Activated CD8-positive, alpha-beta T cell treated with anti-CD3 and anti-CD28 coated beads, Interleukin-2, amount 10 ng/mL, durations not matched to agents 7 days and 5 days (primary cell): Measurements from ENCODE around the gene NOTCH3. TPM values are rescaled to one million over a fixed set of nuclear protein-coding genes. Genes with fewer than 3 reads are reported as not detected.
A peak's percentile ranks its signal among the peaks of the same experiment; 100 is the strongest.

ENCODE experiments used
- ATAC-seq: fragments of 150-1000 bp; cut with Tn5 transposase; one replicate; pipeline ENCODE4 v1.10.0; 2021; ENCODE audit warnings: moderate library complexity
- CTCF ChIA-PET: fragments of 350-600 bp; sonication (Branson Sonifier 250); formaldehyde crosslinking; loops from one replicate; lab custom pipeline; 2021; ENCODE audit warnings: antibody characterized with exemption; lab: Charles Lee
- POLR2A ChIA-PET: fragments of 350-600 bp; sonication (Branson Sonifier 250); formaldehyde crosslinking; loops from one replicate; lab custom pipeline; 2021; ENCODE audit warnings: antibody characterized with exemption; lab: Charles Lee
- DNase-seq: peaks from one replicate; pipeline ENCODE4 v3.0.0-alpha.2; 2020
- H3K27ac Mint-ChIP-seq: one replicate; pipeline ENCODE4 v1.8.0; 2021; ENCODE audit warnings: mild to moderate bottlenecking, mixed read lengths
- H3K27me3 Mint-ChIP-seq: one replicate; pipeline ENCODE4 v1.8.0; 2021; ENCODE audit warnings: low read depth, mixed read lengths
- H3K36me3 Mint-ChIP-seq: one replicate; pipeline ENCODE4 v1.8.0; 2021; ENCODE audit warnings: low read depth, mixed read lengths
- H3K4me1 Mint-ChIP-seq: one replicate; pipeline ENCODE4 v1.8.0; 2021; ENCODE audit warnings: low read depth, mixed read lengths
- H3K4me3 Mint-ChIP-seq: one replicate; pipeline ENCODE4 v1.8.0; 2021; ENCODE audit warnings: mild to moderate bottlenecking, mixed read lengths
- H3K9me3 Mint-ChIP-seq: one replicate; pipeline ENCODE4 v1.8.0; 2022; ENCODE audit warnings: mixed read lengths; ENCODE audit not compliant: insufficient read depth
- total RNA-seq, 2 experiments: library from RNA; stranded (reverse); gene quantifications; one replicate each; pipeline ENCODE4 v1.2.3, GENCODE V29; 2021

Gene NOTCH3
- total RNA-seq, 2 experiments from 2014 or later: not detected

GRCh38 chr19:15201374-15202023 lies 704 bp upstream of the NOTCH3 start:
- Mint-ChIP-seq H3K27ac (no peak overlapping the region), H3K36me3 (no peaks in the 10 kb centered on the region), H3K4me3 (no peak overlapping the region), H3K9me3 (no peaks in the 10 kb centered on the region), H3K4me1 (peaks cover 10% of the 10 kb centered on the region), H3K27me3 (peaks cover 42% of the 10 kb centered on the region)
- CTCF ChIA-PET: no interaction called here
- ATAC-seq (no peak), DNase-seq (no peak)
- POLR2A ChIA-PET: no interaction called here

- Mint-ChIP-seq H3K4me3 (no peak overlapping the region), H3K9me3 (no peaks in the 10 kb centered on the region), H3K27ac (no peak overlapping the region), H3K27me3 (peaks cover 49% of the 10 kb centered on the region), H3K36me3 (no peaks in the 10 kb centered on the region), H3K4me1 (peaks cover 10% of the 10 kb centered on the region)
- DNase-seq: no peak
- no peak for ATAC-seq
- CTCF ChIA-PET: no interaction called here
- POLR2A ChIA-PET: no interaction called here
These were observed 888 bp downstream of the NOTCH3 start for GRCh38 chr19:15199661-15200552.

- Mint-ChIP-seq H3K27ac (no peak overlapping the region), H3K36me3 (no peaks in the 10 kb centered on the region), H3K4me3 (no peak overlapping the region), H3K9me3 (no peaks in the 10 kb centered on the region), H3K27me3 (peaks cover 55% of the 10 kb centered on the region), H3K4me1 (peaks cover 10% of the 10 kb centered on the region)
- ATAC-seq (no peak), DNase-seq (no peak)
- POLR2A ChIA-PET: no interaction called here
- CTCF ChIA-PET: interaction anchor here (1.2 kb wide), 1 partner anchor 21 kb away, joined by 3 read pairs; no protein-coding TSS in a partner anchor
These were observed 1.7 kb downstream of the NOTCH3 start for GRCh38 chr19:15198951-15199660.

- DNase-seq (no peak), ATAC-seq (no peak)
- peaks cover 10% of the 10 kb centered on the region for H3K4me1 Mint-ChIP-seq
- POLR2A ChIA-PET: no interaction called here
- H3K27me3 Mint-ChIP-seq: peaks cover 55% of the 10 kb centered on the region
- H3K9me3 Mint-ChIP-seq: no peaks in the 10 kb centered on the region
- CTCF ChIA-PET: interaction anchor here (1.2 kb wide), 1 partner anchor 20 kb away, joined by 3 read pairs; no protein-coding TSS in a partner anchor
- H3K27ac Mint-ChIP-seq: no peak overlapping the region
- H3K36me3 Mint-ChIP-seq: no peaks in the 10 kb centered on the region
- no peak overlapping the region for H3K4me3 Mint-ChIP-seq
These were observed 2.9 kb downstream of the NOTCH3 start for GRCh38 chr19:15197942-15198341.

- ChIA-PET POLR2A (no interaction called here), CTCF (no interaction called here)
- H3K36me3 Mint-ChIP-seq: no peaks in the 10 kb centered on the region
- ATAC-seq (no peak), DNase-seq (no peak)
- H3K4me3 Mint-ChIP-seq: no peak overlapping the region
- no peak overlapping the region for H3K27ac Mint-ChIP-seq
- peaks cover 10% of the 10 kb centered on the region for H3K4me1 Mint-ChIP-seq
- peaks cover 52% of the 10 kb centered on the region for H3K27me3 Mint-ChIP-seq
- H3K9me3 Mint-ChIP-seq: no peaks in the 10 kb centered on the region
These were observed 3.4 kb downstream of the NOTCH3 start for GRCh38 chr19:15197275-15197941.

GRCh38 chr19:15196360-15197005 lies 4.3 kb downstream of the NOTCH3 start:
- ATAC-seq (no peak), DNase-seq (no peak)
- Mint-ChIP-seq H3K4me3 (no peak overlapping the region), H3K27ac (no peak overlapping the region), H3K4me1 (peaks cover 10% of the 10 kb centered on the region), H3K9me3 (no peaks in the 10 kb centered on the region), H3K36me3 (no peaks in the 10 kb centered on the region), H3K27me3 (peaks cover 46% of the 10 kb centered on the region)
- CTCF ChIA-PET: no interaction called here
- POLR2A ChIA-PET: no interaction called here

- H3K4me1 Mint-ChIP-seq: peaks cover 8% of the 10 kb centered on the region
- ATAC-seq (peak; percentile 14), DNase-seq (no peak)
- H3K4me3 Mint-ChIP-seq: no peak overlapping the region
- H3K36me3 Mint-ChIP-seq: no peaks in the 10 kb centered on the region
- no peak overlapping the region for H3K27ac Mint-ChIP-seq
- peaks cover 41% of the 10 kb centered on the region for H3K27me3 Mint-ChIP-seq
- no peaks in the 10 kb centered on the region for H3K9me3 Mint-ChIP-seq
- ChIA-PET POLR2A (no interaction called here), CTCF (no interaction called here)
These were observed 5.1 kb downstream of the NOTCH3 start for GRCh38 chr19:15195371-15196334.

GRCh38 chr19:15194938-15195337 lies 5.9 kb downstream of the NOTCH3 start:
- Mint-ChIP-seq H3K9me3 (no peaks in the 10 kb centered on the region), H3K27me3 (peaks cover 38% of the 10 kb centered on the region), H3K27ac (no peak overlapping the region), H3K36me3 (no peaks in the 10 kb centered on the region), H3K4me3 (no peak overlapping the region), H3K4me1 (peaks cover 8% of the 10 kb centered on the region)
- POLR2A ChIA-PET: no interaction called here
- CTCF ChIA-PET: no interaction called here
- ATAC-seq (no peak), DNase-seq (no peak)

GRCh38 chr19:15191982-15192381 lies 8.8 kb downstream of the NOTCH3 start:
- ATAC-seq: no peak
- H3K4me3 Mint-ChIP-seq: no peak overlapping the region
- peaks cover 22% of the 10 kb centered on the region for H3K27me3 Mint-ChIP-seq
- no peak for DNase-seq
- H3K36me3 Mint-ChIP-seq: no peaks in the 10 kb centered on the region
- ChIA-PET POLR2A (no interaction called here), CTCF (no interaction called here)
- H3K4me1 Mint-ChIP-seq: peaks cover 2% of the 10 kb centered on the region
- H3K27ac Mint-ChIP-seq: no peak overlapping the region
- no peaks in the 10 kb centered on the region for H3K9me3 Mint-ChIP-seq

- DNase-seq: no peak
- Mint-ChIP-seq H3K36me3 (no peaks in the 10 kb centered on the region), H3K27me3 (peaks cover 17% of the 10 kb centered on the region), H3K4me1 (no peaks in the 10 kb centered on the region), H3K27ac (no peak overlapping the region), H3K9me3 (no peaks in the 10 kb centered on the region), H3K4me3 (no peak overlapping the region)
- ATAC-seq: no peak
- ChIA-PET CTCF (no interaction called here), POLR2A (no interaction called here)
These were observed 9.3 kb downstream of the NOTCH3 start for GRCh38 chr19:15191514-15191913.
